Measurements from ENCODE around the gene B3GALT4.

Gene B3GALT4

GRCh38 chr6:33312361-33313104 is 35.6 kb downstream of the B3GALT4 start:
- no peak for DNase-seq (ENCODE audit: low spot score)
- H3K4me3 ChIP-seq (ENCODE audit: severe bottlenecking) = peak overlapping the region; percentile 69
- H3K9me3 ChIP-seq (ENCODE audit: severe bottlenecking) = no peaks in the 10 kb centered on the region
- peaks cover 10% of the 10 kb centered on the region for H3K4me1 ChIP-seq (ENCODE audit: insufficient read depth, poor library complexity, severe bottlenecking)
- H3K27ac ChIP-seq (ENCODE audit: poor library complexity, severe bottlenecking) = peak overlapping the region; percentile 87
- no peak for TF ChIP-seq CTCF (IDR thresholded peaks at IDR 0.05; ENCODE audit: poor library complexity, severe bottlenecking)
- peak; percentile 57 for ATAC-seq (ENCODE audit: low read depth)
- H3K36me3 ChIP-seq (ENCODE audit: low read depth) = peaks cover 33% of the 10 kb centered on the region
- no peaks in the 10 kb centered on the region for H3K27me3 ChIP-seq (ENCODE audit: insufficient read depth, poor library complexity, severe bottlenecking)

GRCh38 chr6:33313105-33313708 is 36.3 kb downstream of the B3GALT4 start:
- no peak for DNase-seq (ENCODE audit: low spot score)
- ATAC-seq (ENCODE audit: low read depth) = no peak; the same call in 2 of the 3 replicates
- no peak for TF ChIP-seq CTCF (IDR thresholded peaks at IDR 0.05; ENCODE audit: poor library complexity, severe bottlenecking)
- Histone ChIP-seq H3K27ac (ENCODE audit: poor library complexity, severe bottlenecking) (peak overlapping the region; percentile 87), H3K4me3 (ENCODE audit: severe bottlenecking) (peak overlapping the region; percentile 69), H3K4me1 (ENCODE audit: insufficient read depth, poor library complexity, severe bottlenecking) (peaks cover 10% of the 10 kb centered on the region), H3K9me3 (ENCODE audit: severe bottlenecking) (no peaks in the 10 kb centered on the region), H3K27me3 (ENCODE audit: insufficient read depth, poor library complexity, severe bottlenecking) (no peaks in the 10 kb centered on the region), H3K36me3 (ENCODE audit: low read depth) (peaks cover 29% of the 10 kb centered on the region)

GRCh38 chr6:33313709-33314514 is 37.0 kb downstream of the B3GALT4 start, which contains the start of gene TAPBP:
TSS of gene TAPBP (minus strand) at chr6:33314078. CDS start at chr6:33314041, 37 bp downstream.
- peak within 1 kb of the TSS; percentile 87 for H3K27ac ChIP-seq (ENCODE audit: poor library complexity, severe bottlenecking)
- DNase-seq (ENCODE audit: low spot score) (no peak), ATAC-seq (ENCODE audit: low read depth) (peak; percentile 16)

GRCh38 chr6:33314515-33314942 is 37.6 kb downstream of the B3GALT4 start:
- H3K27ac ChIP-seq (ENCODE audit: poor library complexity, severe bottlenecking) = peak overlapping the region; percentile 87

More at GRCh38 chr6:33313709-33314514, 37.0 kb downstream of the B3GALT4 start, which contains the start of gene TAPBP:
- H3K9me3 ChIP-seq (ENCODE audit: severe bottlenecking) = no peaks in the 10 kb centered on the region
- H3K4me1 ChIP-seq (ENCODE audit: insufficient read depth, poor library complexity, severe bottlenecking) = peaks cover 10% of the 10 kb centered on the region
- no peaks in the 10 kb centered on the region for H3K27me3 ChIP-seq (ENCODE audit: insufficient read depth, poor library complexity, severe bottlenecking)
- TF ChIP-seq CTCF (IDR thresholded peaks at IDR 0.05; ENCODE audit: poor library complexity, severe bottlenecking) = no peak
- H3K4me3 ChIP-seq (ENCODE audit: severe bottlenecking) = peak within 1 kb of the TSS; percentile 69
- H3K36me3 ChIP-seq (ENCODE audit: low read depth) = peaks cover 33% of the 10 kb centered on the region

More at GRCh38 chr6:33314515-33314942, 37.6 kb downstream of the B3GALT4 start:
- Histone ChIP-seq H3K36me3 (ENCODE audit: low read depth) (peaks cover 39% of the 10 kb centered on the region), H3K4me3 (ENCODE audit: severe bottlenecking) (peak overlapping the region; percentile 69), H3K27me3 (ENCODE audit: insufficient read depth, poor library complexity, severe bottlenecking) (no peaks in the 10 kb centered on the region), H3K9me3 (ENCODE audit: severe bottlenecking) (no peaks in the 10 kb centered on the region), H3K4me1 (ENCODE audit: insufficient read depth, poor library complexity, severe bottlenecking) (peaks cover 10% of the 10 kb centered on the region)
- ATAC-seq (ENCODE audit: low read depth) = peak; percentile 11; the same call in 2 of the 3 replicates
- TF ChIP-seq CTCF (IDR thresholded peaks at IDR 0.05; ENCODE audit: poor library complexity, severe bottlenecking) = no peak
- DNase-seq (ENCODE audit: low spot score) = no peak

Data from RWPE2 (cell line).